HepG2 (cell line): ENCODE results near the gene MYORG. TPM values are rescaled to one million over a fixed set of nuclear protein-coding genes. Genes with fewer than 3 reads are reported as not detected.

Experiments used
- ARHGAP35 ChIP-seq: sonication (generic); formaldehyde crosslinking; IDR thresholded peaks from 2 replicates; pipeline ENCODE4 v1.9.0; 2022; ENCODE audit warnings: mild to moderate bottlenecking, inconsistent platforms, moderate library complexity, missing genetic modification reagents, borderline replicate concordance
- GTF3A ChIP-seq: sonication (generic); formaldehyde crosslinking; conservative IDR thresholded peaks from 2 replicates; pipeline ENCODE4 v1.4.0; 2020; ENCODE audit warnings: mild to moderate bottlenecking, missing genetic modification reagents
- IRF9 ChIP-seq: sonication (generic); formaldehyde crosslinking; IDR thresholded peaks from 2 replicates; pipeline ENCODE4 v1.8.0; 2022; ENCODE audit warnings: missing genetic modification reagents, mild to moderate bottlenecking, borderline replicate concordance
- KLF15 ChIP-seq: sonication (generic); formaldehyde crosslinking; IDR thresholded peaks from 2 replicates; pipeline ENCODE4 v1.8.1; 2023; ENCODE audit warnings: borderline replicate concordance, mild to moderate bottlenecking, inconsistent platforms, missing genetic modification reagents, mixed read lengths
- MNT ChIP-seq: fragments of 450-650 bp; IDR thresholded peaks from 2 replicates; pipeline ENCODE4 v1.6.1; 2016
- NR2F6 ChIP-seq, 2 experiments: IDR thresholded peaks; 2 replicates each; pipeline ENCODE4 v1.6.1; 2016; ENCODE audit warnings: antibody characterized with exemption in 1 of 2, mild to moderate bottlenecking in 1 of 2
- POLR2AphosphoS5 ChIP-seq: IDR thresholded peaks from 2 replicates; pipeline ENCODE4 v1.6.1; 2012; ENCODE audit warnings: low read depth, low read length
- POLR2G ChIP-seq: fragments of 200-400 bp; formaldehyde crosslinking; IDR thresholded peaks from 2 replicates; pipeline ENCODE4 v1.6.1; 2018; ENCODE audit warnings: mild to moderate bottlenecking, low read depth, low read length, moderate library complexity
- PPARG ChIP-seq: conservative IDR thresholded peaks from 2 replicates; pipeline ENCODE4 v1.6.1; 2016; ENCODE audit warnings: missing biosample characterization, missing genetic modification reagents
- TAF15 ChIP-seq: fragments of 200-400 bp; formaldehyde crosslinking; IDR thresholded peaks from one replicate; pipeline ENCODE4 v1.6.1; 2018; ENCODE audit warnings: mild to moderate bottlenecking, low read depth, low read length; ENCODE audit not compliant: poor library complexity, severe bottlenecking
- YEATS2 ChIP-seq: sonication (generic); formaldehyde crosslinking; IDR thresholded peaks from 2 replicates; pipeline ENCODE4 v1.4.0; 2020; ENCODE audit warnings: missing genetic modification reagents, borderline replicate concordance
- ZFP62 ChIP-seq: sonication (generic); formaldehyde crosslinking; IDR thresholded peaks from 2 replicates; pipeline ENCODE4 v1.4.0; 2020; ENCODE audit warnings: missing genetic modification reagents
- ZFP91 ChIP-seq: sonication (generic); formaldehyde crosslinking; IDR thresholded peaks from 2 replicates; pipeline ENCODE4 v1.9.0; 2022; ENCODE audit warnings: missing genetic modification reagents, mild to moderate bottlenecking, borderline replicate concordance
- ZNF282 ChIP-seq: fragments of 450-650 bp; IDR thresholded peaks from 2 replicates; pipeline ENCODE4 v1.6.1; 2018; ENCODE audit not compliant: partially characterized antibody
- ZNF446 ChIP-seq: sonication (generic); formaldehyde crosslinking; IDR thresholded peaks from 2 replicates; pipeline ENCODE4 v1.5.0; 2020; ENCODE audit warnings: mild to moderate bottlenecking, missing genetic modification reagents
- ZNF609 ChIP-seq: sonication (generic); formaldehyde crosslinking; IDR thresholded peaks from 2 replicates; pipeline ENCODE4 v1.4.0; 2020; ENCODE audit warnings: mild to moderate bottlenecking, missing genetic modification reagents, borderline replicate concordance
- ZNF724P ChIP-seq: sonication (generic); formaldehyde crosslinking; IDR thresholded peaks from 2 replicates; pipeline ENCODE4 v1.8.0; 2022; ENCODE audit warnings: missing genetic modification reagents, borderline replicate concordance
- ZNF816 ChIP-seq: sonication (generic); formaldehyde crosslinking; IDR thresholded peaks from 2 replicates; pipeline ENCODE4 v1.8.0; 2022; ENCODE audit warnings: missing genetic modification reagents, mild to moderate bottlenecking, borderline replicate concordance
- ZSCAN31 ChIP-seq: sonication (generic); formaldehyde crosslinking; IDR thresholded peaks from 2 replicates; pipeline ENCODE4 v1.5.0; 2020; ENCODE audit warnings: low read depth, mild to moderate bottlenecking, missing genetic modification reagents
- polyA plus RNA-seq, 8 experiments: library from polyadenylated mRNA; depleted of rRNA in 3 of 8; stranded (reverse) in 7 of 8; unstranded in 1 of 8; fragments of >200 nt; fragmentation: Illumina TruSeq in 4 of 8; extraction: Trizol in 4 of 8; gene quantifications; 2 replicates each; pipeline versions ENCODE4 v1.2.1 to v1.2.3, GENCODE V29; 2011 to 2016; ENCODE audit warnings: low read depth in 4 of 8, missing spikeins in 1 of 8, mixed read lengths in 1 of 8; ENCODE audit not compliant: insufficient read depth in 1 of 8
- total RNA-seq, 5 experiments: library from RNA; depleted of rRNA; stranded (reverse); fragments of >200 nt; fragmentation: Illumina TruSeq; extraction: Trizol; gene quantifications; 2 replicates each; pipeline ENCODE4 v1.2.3, GENCODE V29; 2016; ENCODE audit warnings: low read depth in 1 of 5

MYORG gene
- total and polyA plus RNA-seq, 2 of the 13 experiments (the other 11 are each of a cell fraction or from before 2014, with no cell fraction given) = 11.1 to 22.4 TPM

- peak; percentile 33; the same call in 1 of the 2 replicates for TF ChIP-seq ZNF609 (CRISPR knock-in tag)
- no peak for TF ChIP-seq ZNF282
- TF ChIP-seq MNT = no peak
- no peak for TF ChIP-seq GTF3A (CRISPR knock-in tag)
- peak; percentile 87 for TF ChIP-seq ZFP91
- TF ChIP-seq ZSCAN31 (CRISPR knock-in tag) = 0 out of 2 replicates have a peak, but pooled peaks have one; percentile 50
- peak; percentile 53; the same call in 1 of the 2 replicates for TF ChIP-seq KLF15 (CRISPR knock-in tag)
- TF ChIP-seq POLR2AphosphoS5 = peak; percentile 95
- no peak for TF ChIP-seq ZNF446 (CRISPR knock-in tag)
- TF ChIP-seq YEATS2 (CRISPR knock-in tag) = peak; percentile 88
- no peak; the same call in 1 of the 2 replicates for TF ChIP-seq ZNF724P (CRISPR knock-in tag)
- peak; percentile 91 for TF ChIP-seq POLR2G
- no peak for TF ChIP-seq PPARG
- TF ChIP-seq IRF9 (CRISPR knock-in tag) = no peak
- TF ChIP-seq NR2F6 (IDR thresholded peaks at IDR 0.05) = no peak
- TF ChIP-seq NR2F6 (CRISPR knock-in tag; IDR thresholded peaks at IDR 0.05) = no peak
- TF ChIP-seq ARHGAP35 (CRISPR knock-in tag) = no peak; the same call in 1 of the 2 replicates
- TF ChIP-seq ZFP62 (CRISPR knock-in tag) = no peak
- TF ChIP-seq ZNF816 (CRISPR knock-in tag) = no peak
- TF ChIP-seq TAF15 = no peak
These were observed 47.5 kb downstream of the MYORG start, which contains the start of the genes KIF24 and NUDT2 (continued) for GRCh38 chr9:34328987-34329832.
